HG03520 (cell line): ENCODE data around the gene ZNF213.
"Not testable (repeated sequence)": the region's sequence is repeated elsewhere in the genome, so short reads cannot be mapped to it uniquely, and the experiment has no call there.

ENCODE experiments used
- ATAC-seq: cut with Tn5 transposase; IDR thresholded peaks from one replicate; pipeline ENCODE4 v1.9.1; 2021; ENCODE audit warnings: mild to moderate bottlenecking, moderate library complexity; ENCODE audit not compliant: unreplicated experiment

Gene ZNF213

GRCh38 chr16:3148256-3149192 lies 13.7 kb downstream of the ZNF213 start:
- ATAC-seq: no peak

- ATAC-seq: no peak
Observed at GRCh38 chr16:3149193-3149530, 14.3 kb downstream of the ZNF213 start.

- ATAC-seq: no peak
Observed at GRCh38 chr16:3149630-3150345, 15.0 kb downstream of the ZNF213 start.

GRCh38 chr16:3150346-3151218 lies 15.8 kb downstream of the ZNF213 start:
- ATAC-seq: peak; percentile 65

GRCh38 chr16:3152027-3152276 lies 17.1 kb downstream of the ZNF213 start:
- ATAC-seq: no peak

GRCh38 chr16:3152277-3152990 lies 17.6 kb downstream of the ZNF213 start:
- ATAC-seq: no peak

GRCh38 chr16:3152991-3153368 lies 18.2 kb downstream of the ZNF213 start:
- no peak for ATAC-seq

- no peak for ATAC-seq
Observed at GRCh38 chr16:3155181-3155580, 20.4 kb downstream of the ZNF213 start.

- no peak for ATAC-seq
Observed at GRCh38 chr16:3155972-3156371, 21.1 kb downstream of the ZNF213 start.

GRCh38 chr16:3157229-3158025 lies 22.6 kb downstream of the ZNF213 start:
- no peak for ATAC-seq

- ATAC-seq: no peak
Observed at GRCh38 chr16:3158026-3158509, 23.2 kb downstream of the ZNF213 start.

- no peak for ATAC-seq
Observed at GRCh38 chr16:3158510-3159314, 23.9 kb downstream of the ZNF213 start.

GRCh38 chr16:3161235-3162018 lies 26.6 kb downstream of the ZNF213 start:
- ATAC-seq: no peak

- ATAC-seq: no peak
Observed at GRCh38 chr16:3164121-3164991, 29.5 kb downstream of the ZNF213 start.

- ATAC-seq: no peak
Observed at GRCh38 chr16:3165111-3165822, 30.4 kb downstream of the ZNF213 start.

- ATAC-seq: no peak
Observed at GRCh38 chr16:3166505-3166886, 31.7 kb downstream of the ZNF213 start.

GRCh38 chr16:3168729-3169128 lies 33.9 kb downstream of the ZNF213 start:
- ATAC-seq: not testable (repeated sequence)
